Head of caudate nucleus (tissue), 42 donors: ENCODE measurements around the gene CHN2.
"Not testable (repeated sequence)": the region's sequence is repeated elsewhere in the genome, so short reads cannot be mapped to it uniquely, and the experiment has no call there.

Experiments
- DNase-seq, 42 donors: peaks; one replicate each; pipeline versions ENCODE4 v3.0.0 to v3.0.0-alpha.2; 2020 to 2021; ENCODE audit warnings: mixed read lengths in 7 of 42
- intact Hi-C: fragments of 100-400 bp; cut with DNase I; formaldehyde crosslinking; loops from one replicate; pipeline ENCODE4 v1.15.0; 2022

CHN2 gene

DNA sequence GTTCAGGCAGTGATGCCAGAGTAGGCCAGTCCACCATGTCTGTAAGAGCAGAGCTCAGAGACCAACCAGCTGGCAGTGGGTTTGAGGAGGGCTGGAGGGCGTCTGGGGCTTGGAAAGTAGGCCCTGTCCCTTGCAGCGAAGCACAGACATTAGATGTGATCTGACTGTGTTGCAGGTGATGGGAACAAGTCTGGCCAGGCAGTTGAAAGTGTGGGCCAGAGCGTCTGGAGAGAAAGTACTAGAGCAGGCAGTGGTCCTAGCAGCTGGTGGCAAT, 53.3 kb downstream of the CHN2 start:
- DNase-seq: no peak
- intact Hi-C loops: no loop called here

- DNase-seq: peak in 1 of 42 donors; percentile 16
- intact Hi-C loops: no loop called here
These were observed 54.3 kb downstream of the CHN2 start for GRCh38 chr7:29248713-29249382.

DNA sequence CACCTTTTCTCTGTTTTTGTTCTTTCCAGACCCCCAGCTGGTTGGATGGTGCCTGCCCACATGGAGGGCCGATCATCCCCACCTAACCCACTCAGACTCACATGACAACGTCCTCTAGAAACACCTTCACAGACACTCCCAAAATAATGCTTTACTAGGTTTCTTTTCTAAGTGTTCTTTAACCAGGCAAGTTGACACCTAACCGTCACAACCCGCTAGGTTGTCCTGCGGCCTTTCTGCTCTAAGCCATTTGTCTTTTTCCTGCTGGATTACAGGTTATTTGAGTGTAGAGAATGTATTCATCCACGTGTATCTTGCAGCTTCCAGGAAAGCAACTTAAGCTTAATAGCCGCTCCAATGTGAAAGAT, 54.8 kb downstream of the CHN2 start:
- intact Hi-C loops: no loop called here
- no peak for DNase-seq

DNA sequence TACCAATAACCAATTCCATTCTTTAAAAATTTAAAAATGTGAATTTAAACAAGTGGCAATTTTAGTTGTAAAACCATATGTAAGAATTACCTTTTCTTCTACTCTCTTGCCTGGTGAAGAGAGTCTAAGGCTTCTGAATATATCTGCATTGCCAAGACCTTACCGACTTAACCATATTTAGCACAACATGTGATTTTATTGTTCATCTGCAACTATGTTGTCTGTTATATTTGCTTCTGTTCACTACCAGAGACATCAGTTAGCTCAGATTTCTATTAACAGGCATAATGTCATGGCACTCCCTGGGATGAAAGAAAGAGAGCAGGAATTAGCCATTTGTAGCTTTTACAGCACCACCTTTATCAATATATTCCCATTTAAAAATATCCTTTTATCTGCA, 55.3 kb downstream of the CHN2 start:
- DNase-seq: no peak
- intact Hi-C loops: no loop called here

GRCh38 chr7:29253225-29253624, 58.6 kb downstream of the CHN2 start:
- no peak for DNase-seq
- intact Hi-C loops: no loop called here

GRCh38 chr7:29254591-29254990, 60.0 kb downstream of the CHN2 start:
- intact Hi-C loops: no loop called here
- DNase-seq: no peak

DNA sequence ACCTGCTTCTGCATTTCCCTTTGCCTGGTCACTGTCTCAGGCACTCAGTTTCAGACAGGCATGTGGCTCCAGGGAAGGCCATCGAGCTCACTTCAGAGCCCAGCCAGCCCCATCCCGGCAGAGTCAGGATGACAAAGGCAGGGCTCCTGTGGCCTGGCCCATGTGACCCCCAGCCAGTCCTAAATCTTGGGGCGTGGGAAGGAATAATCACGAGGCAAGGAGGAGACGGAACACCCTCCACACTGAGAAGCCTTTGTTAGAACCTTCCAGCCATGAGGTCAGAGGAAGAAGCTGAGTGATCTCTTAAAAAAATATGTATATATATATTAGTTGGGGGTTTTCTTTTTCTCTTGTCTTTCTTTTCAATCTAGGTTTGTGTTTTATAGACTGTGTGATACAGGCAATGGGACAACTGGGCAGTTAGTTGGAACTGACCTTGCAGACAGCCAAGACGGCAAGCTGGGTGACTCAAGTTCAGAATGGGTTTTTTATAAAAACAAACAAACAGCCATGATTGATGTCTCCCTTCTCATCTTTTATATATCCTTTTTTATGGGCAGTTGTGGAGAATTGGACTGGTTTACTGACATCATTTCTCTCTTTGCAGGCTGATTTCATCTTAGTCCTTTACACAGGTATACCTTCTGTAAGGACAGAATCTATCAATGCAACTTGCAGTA, 60.8 kb downstream of the CHN2 start:
- intact Hi-C loops: no loop called here
- no peak for DNase-seq

GRCh38 chr7:29255906-29256692, 61.5 kb downstream of the CHN2 start:
- intact Hi-C loops: no loop called here
- DNase-seq: no peak

- DNase-seq: no peak
- intact Hi-C loops: no loop called here
These were observed 62.1 kb downstream of the CHN2 start for GRCh38 chr7:29256693-29257002.

DNA sequence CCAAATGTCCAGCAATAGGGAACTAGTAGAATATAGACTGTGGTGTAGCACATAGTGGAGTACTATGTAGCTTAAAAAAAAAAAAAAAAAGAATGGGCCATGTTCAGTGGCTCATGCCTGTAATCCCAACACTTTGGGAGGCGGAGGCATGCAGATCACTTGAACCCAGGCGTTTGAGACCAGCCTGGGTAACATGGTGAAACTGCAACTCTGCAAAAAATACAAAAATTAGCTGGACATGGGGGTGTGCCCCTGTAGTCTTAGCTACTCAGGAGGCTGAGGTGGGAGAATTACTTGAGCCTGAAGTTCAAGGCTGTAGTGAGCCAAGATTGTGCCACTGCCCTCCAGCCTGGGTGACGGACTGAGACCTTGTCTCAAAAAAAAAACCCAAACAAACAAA, 64.4 kb downstream of the CHN2 start:
- intact Hi-C loops: no loop called here
- no peak for DNase-seq

- DNase-seq: no peak
- intact Hi-C loops: no loop called here
These were observed 67.8 kb downstream of the CHN2 start for GRCh38 chr7:29262191-29262917.

- DNase-seq, intact Hi-C loops: not testable (repeated sequence)
These were observed 69.1 kb downstream of the CHN2 start for GRCh38 chr7:29263601-29264207.

DNA sequence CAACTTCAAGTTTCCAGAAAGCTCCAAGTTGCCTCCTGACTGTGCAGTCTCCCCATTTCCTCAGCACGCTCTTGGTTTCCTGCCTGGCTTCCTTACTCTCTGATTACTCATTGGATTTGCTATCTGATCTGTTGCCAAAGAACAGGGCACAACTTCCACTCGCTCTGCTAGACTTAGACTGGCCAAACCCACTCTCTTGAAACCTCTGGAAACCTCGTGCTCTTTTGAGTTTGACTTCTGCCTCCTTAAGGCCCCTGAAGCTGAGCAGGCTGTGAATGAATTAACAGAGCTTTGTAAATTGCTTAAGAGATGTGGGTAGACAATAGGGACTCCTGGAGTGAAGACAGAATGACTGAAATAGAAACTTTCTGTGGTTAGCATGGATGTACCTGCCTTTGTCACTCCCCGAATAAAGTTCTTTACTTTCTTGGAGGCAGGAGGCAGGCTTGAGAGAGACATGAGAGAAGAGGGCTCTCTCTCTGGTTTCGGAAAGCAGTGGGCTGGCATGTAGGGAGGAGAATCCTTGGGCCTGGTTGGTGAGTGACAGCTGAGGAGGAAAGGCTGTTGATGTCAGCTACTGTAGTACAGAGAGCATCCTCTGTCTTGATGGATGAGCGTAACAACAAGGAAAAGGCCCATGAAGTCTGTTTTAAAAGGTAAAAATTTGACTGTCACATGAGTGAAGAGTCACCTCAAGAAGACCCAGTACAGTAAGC, 70.8 kb downstream of the CHN2 start:
- intact Hi-C loops: no loop called here
- DNase-seq: no peak

DNA sequence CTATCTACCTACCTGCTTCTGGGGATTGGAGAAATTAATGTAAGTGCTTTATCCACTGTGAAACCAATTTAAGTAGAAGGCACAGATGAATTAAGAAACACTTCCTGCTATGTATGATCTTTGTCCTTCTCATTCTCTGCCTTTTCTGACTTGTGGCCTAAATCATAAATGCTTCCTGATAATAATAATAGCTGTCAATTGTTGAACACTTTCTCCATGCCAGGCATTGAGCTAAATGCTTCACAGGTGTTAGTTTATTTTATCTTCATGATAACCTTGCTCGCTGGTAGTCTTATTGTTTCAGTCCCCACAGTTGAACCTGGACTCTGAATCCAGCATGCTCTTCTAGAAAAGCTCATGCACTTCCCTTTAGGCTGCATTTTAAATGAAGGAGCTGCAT, 75.4 kb downstream of the CHN2 start:
- intact Hi-C loops: no loop called here
- DNase-seq: no peak

DNA sequence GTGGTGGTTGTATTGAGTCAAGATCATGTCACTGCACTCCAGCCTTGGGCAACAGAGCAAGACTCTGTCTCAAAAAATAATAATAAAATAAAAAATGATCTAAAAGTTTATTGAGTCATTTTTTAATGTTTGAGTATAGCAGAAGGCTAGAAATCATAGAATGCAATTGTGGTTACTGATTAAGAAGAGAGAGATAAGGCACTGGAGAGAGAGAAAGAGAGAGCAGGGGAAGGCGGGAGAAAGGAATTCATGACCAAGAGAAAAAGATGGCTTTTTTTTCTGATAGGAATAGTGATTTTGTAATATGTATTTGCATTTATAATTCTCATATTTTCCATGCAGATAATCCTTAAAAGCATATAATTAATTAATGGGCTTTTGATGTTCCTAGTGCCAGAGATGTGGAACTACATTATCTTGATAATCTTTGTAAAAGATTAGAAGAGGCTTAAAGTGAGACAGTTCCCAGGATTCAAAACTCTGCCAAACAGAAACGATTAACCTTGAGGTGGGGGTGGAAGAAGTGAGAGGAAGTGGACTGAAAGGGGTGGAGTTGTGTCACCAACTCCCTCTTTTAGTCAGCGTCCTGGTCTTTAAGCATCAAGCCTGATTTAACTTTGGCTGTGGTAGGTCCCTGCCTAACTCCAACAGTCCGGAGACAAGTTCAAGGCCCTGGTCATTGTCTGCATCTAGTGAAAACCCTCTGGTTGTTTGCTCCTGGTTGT, 76.2 kb downstream of the CHN2 start:
- no peak for DNase-seq
- intact Hi-C loops: no loop called here

DNA sequence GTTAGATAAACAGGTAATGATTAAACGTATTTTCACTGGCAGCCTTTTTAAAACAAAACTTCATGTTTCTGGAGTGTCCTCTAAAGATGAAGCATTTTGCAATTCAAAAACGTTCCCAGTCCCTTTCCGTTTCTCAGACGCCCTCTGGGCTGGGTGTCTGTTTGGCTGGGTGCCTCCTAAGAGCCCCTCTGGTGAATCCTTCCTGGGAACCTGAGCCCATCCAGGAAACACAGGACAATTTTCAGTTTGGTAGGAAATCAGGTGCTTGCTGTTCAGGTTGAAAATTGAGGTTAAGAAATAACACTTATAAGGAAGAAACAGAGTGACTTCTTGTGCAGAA, 76.7 kb downstream of the CHN2 start:
- intact Hi-C loops: no loop called here
- no peak for DNase-seq

DNA sequence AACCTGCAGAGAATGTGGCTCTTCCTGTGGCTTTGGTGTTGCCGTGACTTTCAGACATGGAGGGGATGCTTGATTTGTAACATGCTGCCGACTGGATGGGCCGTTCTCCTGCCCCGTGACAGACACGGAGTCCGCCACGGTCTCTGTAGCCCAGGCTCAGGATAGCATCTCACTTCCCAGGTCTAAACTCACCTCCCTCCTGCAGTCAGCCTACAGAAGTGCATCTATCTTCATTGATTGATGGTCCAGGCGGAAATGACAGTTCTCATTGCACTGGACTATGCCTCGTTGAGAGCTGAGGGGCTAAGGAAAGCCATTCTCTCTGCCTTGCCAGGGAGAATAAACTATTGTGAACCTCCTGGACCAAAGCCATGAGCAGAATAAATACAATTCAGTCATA, 77.5 kb downstream of the CHN2 start:
- intact Hi-C loops: no loop called here
- no peak for DNase-seq

GRCh38 chr7:29274146-29275017, 79.8 kb downstream of the CHN2 start:
- intact Hi-C loops: no loop called here
- peak in 34 of 42 donors; percentile 22 to 77 (median 45) for DNase-seq
